Brain microvascular endothelial cell (primary cell): ENCODE results near the gene OR52D1.

Experiments
- DNase-seq: peaks from one replicate; pipeline ENCODE4 v3.0.0-alpha.2; 2020
- H3K27ac ChIP-seq: fragments of 250-450 bp; sonication (Bioruptor Pico); 2 replicates; pipeline ENCODE4 v1.5.1; 2020; ENCODE audit warnings: mild to moderate bottlenecking, moderate library complexity
- H3K27me3 ChIP-seq: fragments of 250-450 bp; sonication (Bioruptor Pico); replicated peaks from 2 replicates; pipeline ENCODE4 v1.5.1; 2020; ENCODE audit warnings: mild to moderate bottlenecking
- H3K36me3 ChIP-seq: fragments of 250-450 bp; sonication (Bioruptor Pico); replicated peaks from 2 replicates; pipeline ENCODE4 v1.5.1; 2020; ENCODE audit warnings: mild to moderate bottlenecking
- H3K4me3 ChIP-seq: 2 replicates; pipeline ENCODE4 v1.5.1; 2011; ENCODE audit warnings: low read depth, mild to moderate bottlenecking, control low read depth, low read length, moderate library complexity
- in situ Hi-C: cut with HindIII; loops from 2 replicates; pipeline ENCODE4 v1.10.0; 2017; ENCODE audit warnings: low sequenced_read_pairs, low pct_ligation_motif_present
- TF ChIP-seq, protein P1 (sequence below): IDR thresholded peaks from 2 replicates; pipeline ENCODE4 v1.5.1; 2011; ENCODE audit warnings: low read depth, mild to moderate bottlenecking, moderate library complexity, low read length, control low read depth, inconsistent platforms; ENCODE audit errors: missing control alignments

Gene OR52D1

DNA sequence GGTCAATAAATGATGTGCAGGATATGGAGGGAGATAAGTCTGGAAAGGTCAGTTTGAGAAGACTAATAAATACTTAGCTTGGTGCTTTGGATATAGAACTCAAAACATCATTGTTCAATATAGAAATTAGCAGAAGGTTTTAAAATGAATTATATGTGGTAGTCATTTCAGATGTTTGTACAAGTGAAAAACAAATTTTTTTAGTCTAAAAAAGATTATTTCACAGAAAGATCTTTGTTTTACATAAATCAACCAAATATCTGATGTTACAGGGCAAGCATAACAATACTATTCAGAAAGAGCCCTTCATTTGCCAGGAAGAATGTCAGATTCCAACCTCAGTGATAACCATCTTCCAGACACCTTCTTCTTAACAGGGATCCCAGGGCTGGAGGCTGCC lies at the start of gene OR52D1:
Gene OR52D1 (plus strand): TSS at position 301 of the 400 bp plus-strand sequence. CDS start 22 bp downstream, at position 323.
- TF ChIP-seq, protein P1, sequence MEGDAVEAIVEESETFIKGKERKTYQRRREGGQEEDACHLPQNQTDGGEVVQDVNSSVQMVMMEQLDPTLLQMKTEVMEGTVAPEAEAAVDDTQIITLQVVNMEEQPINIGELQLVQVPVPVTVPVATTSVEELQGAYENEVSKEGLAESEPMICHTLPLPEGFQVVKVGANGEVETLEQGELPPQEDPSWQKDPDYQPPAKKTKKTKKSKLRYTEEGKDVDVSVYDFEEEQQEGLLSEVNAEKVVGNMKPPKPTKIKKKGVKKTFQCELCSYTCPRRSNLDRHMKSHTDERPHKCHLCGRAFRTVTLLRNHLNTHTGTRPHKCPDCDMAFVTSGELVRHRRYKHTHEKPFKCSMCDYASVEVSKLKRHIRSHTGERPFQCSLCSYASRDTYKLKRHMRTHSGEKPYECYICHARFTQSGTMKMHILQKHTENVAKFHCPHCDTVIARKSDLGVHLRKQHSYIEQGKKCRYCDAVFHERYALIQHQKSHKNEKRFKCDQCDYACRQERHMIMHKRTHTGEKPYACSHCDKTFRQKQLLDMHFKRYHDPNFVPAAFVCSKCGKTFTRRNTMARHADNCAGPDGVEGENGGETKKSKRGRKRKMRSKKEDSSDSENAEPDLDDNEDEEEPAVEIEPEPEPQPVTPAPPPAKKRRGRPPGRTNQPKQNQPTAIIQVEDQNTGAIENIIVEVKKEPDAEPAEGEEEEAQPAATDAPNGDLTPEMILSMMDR, result no peak

GRCh38 chr11:5441414-5441813 lies 47.1 kb upstream of the OR52D1 start, which contains the start of gene OR51I1:
TSS of gene OR51I1 (minus strand) at chr11:5441514. CDS start at chr11:5441514, 0 bp downstream.
- Histone ChIP-seq H3K4me3 (no peak within 1 kb of the TSS), H3K36me3 (no peaks in the 10 kb centered on the region), H3K27me3 (no peaks in the 10 kb centered on the region), H3K27ac (no peak within 1 kb of the TSS)
- TF ChIP-seq, protein P1, result no peak
- in situ Hi-C loops, result no loop called here
- no peak for DNase-seq

More for the DNA sequence above, at the start of gene OR52D1:
- DNase-seq, result no peak
- H3K27ac ChIP-seq, result no peak within 1 kb of the TSS
- H3K4me3 ChIP-seq, result no peak within 1 kb of the TSS
- no peaks in the 10 kb centered on the region for H3K27me3 ChIP-seq
- H3K36me3 ChIP-seq, result no peaks in the 10 kb centered on the region
- in situ Hi-C loops, result no loop called here

DNA sequence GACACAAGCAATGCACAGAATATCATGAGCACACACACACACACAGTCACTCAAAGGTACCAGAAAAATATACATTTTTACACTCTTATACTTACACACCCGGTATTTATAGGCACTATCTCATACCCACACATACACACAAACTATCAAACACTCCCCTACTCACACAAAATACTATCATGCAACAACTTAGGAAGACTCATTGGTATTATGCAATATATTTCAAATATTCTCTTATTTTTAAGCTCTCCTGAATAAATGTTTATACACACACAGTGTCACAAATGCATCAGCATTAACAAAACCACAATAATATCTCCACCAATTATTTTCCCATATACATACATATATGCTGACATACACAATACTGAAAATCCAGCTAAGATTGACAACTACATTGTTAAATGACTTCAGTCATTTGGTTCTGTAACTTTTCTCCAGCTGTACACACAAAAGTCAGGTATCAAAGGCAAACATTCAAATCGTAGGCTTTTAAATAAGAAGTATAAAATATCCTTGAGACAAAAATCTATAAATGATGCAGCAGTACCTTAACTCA lies 44.6 kb upstream of the OR52D1 start:
- Histone ChIP-seq H3K36me3 (no peaks in the 10 kb centered on the region), H3K4me3 (no peak overlapping the region), H3K27me3 (no peaks in the 10 kb centered on the region), H3K27ac (no peak overlapping the region)
- TF ChIP-seq, protein P1, result no peak
- in situ Hi-C loops, result no loop called here
- DNase-seq, result no peak

GRCh38 chr11:5449023-5449422 lies 39.5 kb upstream of the OR52D1 start, which contains the start of gene OR51I2:
TSS of gene OR51I2 (plus strand) at chr11:5449323. CDS start at chr11:5453489, 4,166 bp downstream.
- TF ChIP-seq, protein P1, result no peak
- no peak within 1 kb of the TSS for H3K27ac ChIP-seq
- H3K36me3 ChIP-seq, result no peaks in the 10 kb centered on the region
- H3K4me3 ChIP-seq, result no peak within 1 kb of the TSS
- no peaks in the 10 kb centered on the region for H3K27me3 ChIP-seq
- DNase-seq, result no peak
- in situ Hi-C loops, result no loop called here

DNA sequence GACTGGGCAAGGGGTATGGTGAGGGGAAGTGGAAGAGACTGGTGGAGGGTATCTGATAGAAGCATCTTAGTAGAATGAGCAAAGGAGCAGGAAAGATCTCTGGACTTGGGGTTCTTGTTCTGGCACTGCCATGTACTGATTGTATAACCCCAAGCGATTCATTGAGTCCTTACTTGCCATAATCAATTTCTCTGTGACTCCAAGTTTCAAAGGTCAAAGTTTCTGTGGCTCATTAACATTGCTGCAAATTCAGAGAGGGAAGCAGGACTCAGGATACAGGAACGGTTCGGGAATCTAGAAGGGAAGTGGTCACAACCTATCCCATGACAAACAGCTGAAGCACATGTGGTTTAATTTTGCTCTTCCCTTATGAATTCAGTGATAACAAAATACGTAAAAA lies 39.1 kb upstream of the OR52D1 start:
- no peaks in the 10 kb centered on the region for H3K36me3 ChIP-seq
- H3K27ac ChIP-seq, result no peak overlapping the region
- in situ Hi-C loops, result no loop called here
- H3K27me3 ChIP-seq, result no peaks in the 10 kb centered on the region
- TF ChIP-seq, protein P1, result no peak
- H3K4me3 ChIP-seq, result no peak overlapping the region
- DNase-seq, result no peak
